Endodermal cell (in vitro differentiated cells): ENCODE data around the gene CCL17. TPM values are rescaled to one million over a fixed set of nuclear protein-coding genes. Genes with fewer than 3 reads are reported as not detected.

Experiments used
- DNase-seq: peaks from one replicate; pipeline ENCODE4 v3.0.0-alpha.2; 2017
- H3K27ac ChIP-seq: 2 replicates; pipeline ENCODE4 v1.5.1; 2013; ENCODE audit warnings: mild to moderate bottlenecking, low read depth, low read length, moderate library complexity
- H3K27me3 ChIP-seq: 2 replicates; pipeline ENCODE4 v1.6.1; 2013; ENCODE audit warnings: mild to moderate bottlenecking, low read length, moderate library complexity; ENCODE audit not compliant: insufficient read depth, control insufficient read depth, poor library complexity, severe bottlenecking
- H3K36me3 ChIP-seq: 2 replicates; pipeline ENCODE4 v1.7.0; 2013; ENCODE audit warnings: mild to moderate bottlenecking, low read length, moderate library complexity; ENCODE audit not compliant: control insufficient read depth, insufficient read depth
- H3K4me1 ChIP-seq: one replicate; pipeline ENCODE4 v1.7.0; 2013; ENCODE audit warnings: low read length; ENCODE audit not compliant: control insufficient read depth, insufficient read depth
- H3K4me3 ChIP-seq: 2 replicates; pipeline ENCODE4 v1.5.1; 2013; ENCODE audit warnings: mild to moderate bottlenecking, low read length, moderate library complexity
- H3K9ac ChIP-seq: 2 replicates; pipeline ENCODE4 v1.6.1; 2013; ENCODE audit warnings: mild to moderate bottlenecking, low read length, moderate library complexity; ENCODE audit not compliant: poor library complexity, severe bottlenecking; ENCODE audit errors: extremely low read depth
- H3K9me3 ChIP-seq: 2 replicates; pipeline ENCODE4 v1.6.1; 2013; ENCODE audit warnings: mild to moderate bottlenecking, low read length, moderate library complexity; ENCODE audit not compliant: control insufficient read depth
- H3K27ac Mint-ChIP-seq: 2 replicates; pipeline ENCODE4 v1.8.0; 2020; ENCODE audit warnings: mixed read lengths
- H3K27me3 Mint-ChIP-seq: 2 replicates; pipeline ENCODE4 v1.8.0; 2021; ENCODE audit warnings: mild to moderate bottlenecking, mixed read lengths; ENCODE audit not compliant: insufficient read depth
- H3K36me3 Mint-ChIP-seq: 2 replicates; pipeline ENCODE4 v1.8.0; 2020; ENCODE audit warnings: low read depth, mixed read lengths
- H3K4me1 Mint-ChIP-seq: 2 replicates; pipeline ENCODE4 v1.8.0; 2020; ENCODE audit warnings: mixed read lengths
- H3K4me3 Mint-ChIP-seq: 2 replicates; pipeline ENCODE4 v1.8.0; 2020; ENCODE audit warnings: mild to moderate bottlenecking, moderate library complexity, mixed read lengths
- H3K9me3 Mint-ChIP-seq: 2 replicates; pipeline ENCODE4 v1.8.0; 2020; ENCODE audit warnings: mild to moderate bottlenecking, mixed read lengths
- CTCF ChIP-seq: fragments of 200-600 bp; sonication (generic); conservative IDR thresholded peaks from 2 replicates; pipeline ENCODE4 v1.5.0; 2021; ENCODE audit warnings: antibody characterized with exemption, mild to moderate bottlenecking
- WGBS, 2 experiments: methylation state at CpG; one replicate each; pipeline versions ENCODE4 v1.1.5 to v1.1.7; 2013; ENCODE audit warnings: missing lambda C conversion rate in 2 of 2, mixed read lengths in 1 of 2; ENCODE audit not compliant: insufficient coverage in 1 of 2, insufficient read length in 1 of 2; 5-methylcytosine and 5-hydroxymethylcytosine counted together
- total RNA-seq, 2 donors: library from RNA; stranded (reverse); fragmentation: NEBNext Ultra II Directional in 1 of 2; extraction: Animal tissue kit (Norgen Biotek cat#: 25700) in 1 of 2; gene quantifications; 2 replicates in 1 of 2; 3 replicates in 1 of 2; pipeline ENCODE4 v1.2.1, GENCODE V29; 2021

Gene CCL17
- total RNA-seq, 2 donors from 2014 or later, result not detected

- peaks cover 26% of the 10 kb centered on the region for H3K9me3 Mint-ChIP-seq
Measured at GRCh38 chr16:57445510-57445909, 40.9 kb downstream of the CCL17 start.

GRCh38 chr16:57446531-57447185, 42.1 kb downstream of the CCL17 start:
- Histone ChIP-seq H3K4me1 (no peaks in the 10 kb centered on the region), H3K27ac (peak overlapping the region; percentile 67), H3K27me3 (no peaks in the 10 kb centered on the region), H3K9me3 (peaks cover 3% of the 10 kb centered on the region), H3K36me3 (peaks cover 27% of the 10 kb centered on the region), H3K4me3 (peak overlapping the region; percentile 100), H3K9ac (peak overlapping the region; percentile 91)
- peaks cover 6% of the 10 kb centered on the region for H3K4me1 Mint-ChIP-seq
- H3K9me3 Mint-ChIP-seq, result peaks cover 15% of the 10 kb centered on the region
- H3K27me3 Mint-ChIP-seq, result no peaks in the 10 kb centered on the region
- no peak for TF ChIP-seq CTCF
- peak overlapping the region; percentile 88 for H3K4me3 Mint-ChIP-seq
- no peak for DNase-seq
- WGBS, 2 experiments, result 8 to 14% methylated on average over 12 to 28 of the region's 28 CpGs
- peaks cover 22% of the 10 kb centered on the region for H3K36me3 Mint-ChIP-seq
- H3K27ac Mint-ChIP-seq, result peak overlapping the region; percentile 91

More at GRCh38 chr16:57445510-57445909, 40.9 kb downstream of the CCL17 start:
- Histone ChIP-seq H3K9me3 (peaks cover 14% of the 10 kb centered on the region), H3K4me3 (no peak overlapping the region), H3K36me3 (peaks cover 27% of the 10 kb centered on the region), H3K9ac (no peak overlapping the region), H3K27ac (no peak overlapping the region), H3K27me3 (no peaks in the 10 kb centered on the region), H3K4me1 (no peaks in the 10 kb centered on the region)
- no peak for TF ChIP-seq CTCF
- peaks cover 6% of the 10 kb centered on the region for H3K4me1 Mint-ChIP-seq
- no peak overlapping the region for H3K27ac Mint-ChIP-seq
- peak overlapping the region; percentile 88 for H3K4me3 Mint-ChIP-seq
- no peak for DNase-seq
- H3K36me3 Mint-ChIP-seq, result peaks cover 28% of the 10 kb centered on the region
- H3K27me3 Mint-ChIP-seq, result no peaks in the 10 kb centered on the region
- 88 to 100% methylated on average over 1 to 2 of the region's 2 CpGs for WGBS, 2 experiments

DNA sequence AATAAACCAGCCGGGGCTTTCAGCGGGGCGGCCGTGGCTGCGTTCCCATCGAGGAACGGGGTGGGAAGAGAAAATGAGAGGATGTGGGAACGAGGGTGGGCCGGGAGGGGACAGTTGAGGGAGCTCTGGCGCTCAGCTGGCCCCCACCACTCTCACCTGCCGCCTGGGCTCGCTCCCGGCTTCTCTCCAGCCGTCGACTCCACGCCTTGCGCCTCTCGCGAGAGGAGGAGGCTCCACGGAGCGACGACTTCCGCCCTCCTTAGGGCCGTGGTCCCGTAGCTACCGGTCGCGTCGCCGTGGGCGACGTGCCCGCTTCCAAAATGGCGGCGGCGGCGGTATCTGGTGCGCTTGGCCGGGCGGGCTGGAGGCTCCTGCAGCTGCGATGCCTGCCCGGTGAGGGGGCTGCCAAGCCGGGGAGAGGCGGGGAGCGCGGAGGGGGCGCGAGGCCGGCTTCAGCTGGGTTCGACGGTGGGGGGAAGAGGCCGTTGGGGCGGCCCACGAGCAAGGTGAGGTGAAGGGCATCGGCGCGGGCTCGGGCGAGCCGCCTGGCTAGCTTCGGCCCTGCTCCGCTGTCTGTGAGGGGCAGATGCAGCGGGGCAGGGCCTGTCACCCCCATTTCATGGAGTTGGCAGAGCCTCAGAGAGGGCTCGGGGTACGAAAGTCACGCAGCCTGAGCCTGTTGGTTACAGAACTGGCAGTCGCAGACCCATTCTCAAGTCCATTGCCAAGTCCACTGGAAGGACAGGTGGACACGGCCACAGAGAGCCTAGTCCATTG, 42.8 kb downstream of the CCL17 start, which contains the start of the genes CIAPIN1 and COQ9:
TSS of gene CIAPIN1 (minus strand) at position 200 of the 777 bp plus-strand sequence. CDS start 6,457 bp downstream, outside the sequence.
TSS of gene COQ9 (plus strand) at position 294 of the 777 bp plus-strand sequence. CDS start at position 321, 27 bp downstream.
- peak within 1 kb of the TSS; percentile 67 for H3K27ac ChIP-seq
- 0% methylated on average over 15 to 68 of the region's 68 CpGs for WGBS, 2 experiments

More for the DNA sequence above, 42.8 kb downstream of the CCL17 start, which contains the start of the genes CIAPIN1 and COQ9:
- Mint-ChIP-seq H3K9me3 (peaks cover 11% of the 10 kb centered on the region), H3K27me3 (no peaks in the 10 kb centered on the region), H3K36me3 (peaks cover 19% of the 10 kb centered on the region), H3K27ac (peak within 1 kb of the TSS; percentile 91), H3K4me3 (peak within 1 kb of the TSS; percentile 88), H3K4me1 (peaks cover 6% of the 10 kb centered on the region)
- Histone ChIP-seq H3K36me3 (peaks cover 32% of the 10 kb centered on the region), H3K4me1 (no peaks in the 10 kb centered on the region), H3K9me3 (no peaks in the 10 kb centered on the region), H3K27me3 (no peaks in the 10 kb centered on the region), H3K4me3 (peak within 1 kb of the TSS; percentile 100), H3K9ac (peak within 1 kb of the TSS; percentile 91)
- DNase-seq, result peak; percentile 96
- no peak for TF ChIP-seq CTCF
